Left cardiac atrium (tissue), 4 donors: Measurements from ENCODE around the gene HPN. TPM values are rescaled to one million over a fixed set of nuclear protein-coding genes. Genes with fewer than 3 reads are reported as not detected.

Experiments used
- ATAC-seq, 2 donors: fragments of 200-7000 bp; cut with Tn5 transposase; one replicate each; pipeline ENCODE4 v1.9.1; 2020; ENCODE audit warnings: mild to moderate bottlenecking in 2 of 2, moderate library complexity in 2 of 2
- DNase-seq: peaks from one replicate; pipeline ENCODE4 v3.0.0-alpha.2; 2020
- intact Hi-C, 2 donors: fragments of 100-400 bp; cut with DNase I; formaldehyde crosslinking; loops; one replicate each; pipeline versions ENCODE4 v1.14.1 to v1.15.1; 2022 to 2023
- total RNA-seq, 2 donors: library from RNA; stranded (reverse); fragmentation: NEBNext Ultra II Directional; extraction: Animal tissue kit (Norgen Biotek cat#: 25700); gene quantifications; one replicate each; pipeline ENCODE4 v1.2.1, GENCODE V29; 2021
- donor health status: DM: no; HTN: yes; CAD: no.
- donor health status: DM: no; HTN: yes; CAD: no; lungs with severe emphysema.
- donor health status: DM: yes; HTN: yes; CAD: no.
- donor health status: Dilated cardiomyopathy.

Gene HPN
- total RNA-seq, 2 donors from 2014 or later: 5.6 to 7.2 TPM

GRCh38 chr19:35106898-35107541 is 65.5 kb downstream of the HPN start:
- no peak for DNase-seq
- intact Hi-C loops: no loop called here
- ATAC-seq: no peak

GRCh38 chr19:35107545-35107944 is 66.0 kb downstream of the HPN start:
- peak in 1 of 2 donors; percentile 76 for ATAC-seq
- peak; percentile 53 for DNase-seq
- intact Hi-C loops: no loop called here

GRCh38 chr19:35108730-35109129 is 67.2 kb downstream of the HPN start:
- ATAC-seq: no peak
- intact Hi-C loops: no loop called here

GRCh38 chr19:35109395-35110112 is 68.0 kb downstream of the HPN start:
- no peak for ATAC-seq

More at GRCh38 chr19:35108730-35109129, 67.2 kb downstream of the HPN start:
- DNase-seq: no peak

GRCh38 chr19:35110974-35111373 is 69.5 kb downstream of the HPN start:
- intact Hi-C loops: no loop called here
- DNase-seq (no peak), ATAC-seq (no peak)

More at GRCh38 chr19:35109395-35110112, 68.0 kb downstream of the HPN start:
- DNase-seq: no peak
- intact Hi-C loops: no loop called here

- no peak for ATAC-seq
- intact Hi-C loops: no loop called here
- DNase-seq: no peak
Observed at GRCh38 chr19:35112995-35113688, 71.6 kb downstream of the HPN start.

- intact Hi-C loops: loop anchor here in 1 of 2 donors (2.0 kb wide), 1 partner anchor 20 kb away; the partner anchor contains the start of gene LGI4
- peak; percentile 70 for DNase-seq
- ATAC-seq: peak; percentile 84 to 90
Observed at GRCh38 chr19:35114353-35115176, 73.0 kb downstream of the HPN start.

- ATAC-seq (peak; percentile 38 to 47), DNase-seq (no peak)
- intact Hi-C loops: loop anchor here in 1 of 2 donors (2.0 kb wide), 1 partner anchor 19 kb away; the partner anchor contains the start of gene LGI4
Observed at GRCh38 chr19:35115177-35115951, 73.8 kb downstream of the HPN start, which contains the start of gene FXYD3. FXYD3 (plus strand) TSS chr19:35115823; CDS start chr19:35119377, 3,554 bp downstream.

Other genes starting within 250 kb of the HPN start
- 1 to 10 TPM; 1.4 to 2.6 TPM for gene ZNF30, start 114.8 kb upstream of the HPN start, total RNA-seq
- gene ZNF792, start 77.5 kb upstream of the HPN start, total RNA-seq: 1 to 10 TPM; 3.1 to 5.5 TPM
- 10 to 100 TPM; 29.2 to 45.5 TPM for gene GRAMD1A, start 41.4 kb upstream of the HPN start, total RNA-seq
- 100 to 1,000 TPM in 1 of 2 donors, 10 to 100 TPM in 1; 73.6 to 163 TPM for gene SCN1B, start 11.3 kb upstream of the HPN start, total RNA-seq
- gene FXYD3, start 74.1 kb downstream of the HPN start, total RNA-seq: 1 to 10 TPM; 1.5 to 3.6 TPM
- 10 to 100 TPM; 11.6 to 17.9 TPM for gene LGI4, start 93.3 kb downstream of the HPN start, total RNA-seq
- gene FXYD1, start 97.1 kb downstream of the HPN start, total RNA-seq: 100 to 1,000 TPM; 297 to 393 TPM
- gene FXYD7, start 101.5 kb downstream of the HPN start, total RNA-seq: not detected
- gene FXYD5, start 113.0 kb downstream of the HPN start, total RNA-seq: 10 to 100 TPM; 35.5 to 46.7 TPM
- not detected for gene FAM187B, start 187.0 kb downstream of the HPN start, total RNA-seq
- gene LSR, start 207.3 kb downstream of the HPN start, total RNA-seq: 1 to 10 TPM; 7.5 to 7.6 TPM
- gene USF2, start 227.2 kb downstream of the HPN start, total RNA-seq: 100 to 1,000 TPM; 130 to 147 TPM
- 1 to 10 TPM in 1 of 2 donors, under 1 TPM in 1; 0.41 to 7.6 TPM for gene HAMP, start 240.8 kb downstream of the HPN start, total RNA-seq